Measurements from ENCODE around the gene GRAP.
"Not testable (repeated sequence)": the region's sequence is repeated elsewhere in the genome, so short reads cannot be mapped to it uniquely, and the experiment has no call there.

Gene GRAP

DNA sequence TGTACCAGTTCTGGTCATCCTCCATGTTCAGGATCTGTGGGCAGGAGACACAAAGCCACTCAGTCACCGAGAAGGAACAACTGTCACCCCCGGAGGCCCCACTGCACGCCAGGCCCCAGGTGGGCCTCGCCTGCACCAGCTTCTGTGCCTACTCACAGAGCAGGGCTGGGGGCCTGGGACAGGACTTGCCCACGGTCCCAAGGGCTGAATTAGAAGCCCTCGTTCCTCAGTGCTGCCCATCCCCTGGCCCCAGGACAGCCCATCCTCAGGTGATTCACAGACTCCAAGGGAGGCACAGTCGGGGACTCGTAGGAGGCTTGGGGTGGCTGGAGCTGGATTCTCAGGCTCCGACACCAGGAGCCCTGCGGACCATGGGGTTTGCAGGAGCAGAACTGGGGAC, 4.9 kb downstream of the GRAP start:
- DNase-seq = not testable (repeated sequence)

DNA sequence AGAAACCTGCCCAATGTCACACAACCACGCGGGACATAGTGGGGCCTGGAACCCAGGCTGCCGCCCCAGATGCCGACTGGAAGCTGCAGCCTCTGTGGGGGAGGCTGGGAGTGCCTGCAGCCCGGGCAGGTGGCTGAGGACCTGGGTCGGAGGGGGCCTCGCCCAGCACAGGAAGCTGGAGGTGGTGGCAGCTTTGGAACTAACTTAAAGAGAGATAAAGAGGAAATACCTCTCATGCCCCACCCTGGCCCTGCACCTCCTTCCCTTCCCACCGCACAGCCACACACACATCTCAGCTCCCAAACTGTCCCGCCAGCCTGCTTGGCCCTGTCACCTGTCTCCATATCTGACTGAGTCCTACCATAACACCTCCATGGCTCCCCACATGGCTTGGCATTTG, 6.4 kb downstream of the GRAP start:
- DNase-seq = not testable (repeated sequence)

GRCh38 chr17:19038730-19039129, 8.0 kb downstream of the GRAP start:
- not testable (repeated sequence) for DNase-seq

- DNase-seq = not testable (repeated sequence)
Observed at GRCh38 chr17:19038007-19038406, 8.8 kb downstream of the GRAP start.

GRCh38 chr17:19037547-19037946, 9.2 kb downstream of the GRAP start:
- not testable (repeated sequence) for DNase-seq

DNA sequence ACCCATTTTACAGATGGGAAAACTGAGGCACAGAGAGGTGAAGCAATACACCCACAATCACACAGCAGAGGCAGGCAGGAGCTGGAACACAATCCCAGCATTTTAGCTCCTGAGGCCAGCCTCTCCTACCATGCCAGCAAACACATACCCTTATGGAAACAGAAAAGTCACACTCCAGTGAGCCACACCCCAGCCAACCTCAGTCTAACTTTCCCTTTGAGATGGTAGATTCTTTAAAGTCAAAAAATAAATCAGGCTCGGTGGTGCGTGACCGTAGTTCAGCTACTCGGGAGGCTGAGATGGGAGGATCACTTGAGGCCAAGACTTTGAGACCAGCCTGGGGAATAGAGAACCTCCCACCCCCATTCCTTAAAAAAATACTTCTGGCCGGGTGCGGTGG, 10.6 kb downstream of the GRAP start:
- not testable (repeated sequence) for DNase-seq

- not testable (repeated sequence) for DNase-seq
Observed at GRCh38 chr17:19032377-19032988, 14.3 kb downstream of the GRAP start.

DNA sequence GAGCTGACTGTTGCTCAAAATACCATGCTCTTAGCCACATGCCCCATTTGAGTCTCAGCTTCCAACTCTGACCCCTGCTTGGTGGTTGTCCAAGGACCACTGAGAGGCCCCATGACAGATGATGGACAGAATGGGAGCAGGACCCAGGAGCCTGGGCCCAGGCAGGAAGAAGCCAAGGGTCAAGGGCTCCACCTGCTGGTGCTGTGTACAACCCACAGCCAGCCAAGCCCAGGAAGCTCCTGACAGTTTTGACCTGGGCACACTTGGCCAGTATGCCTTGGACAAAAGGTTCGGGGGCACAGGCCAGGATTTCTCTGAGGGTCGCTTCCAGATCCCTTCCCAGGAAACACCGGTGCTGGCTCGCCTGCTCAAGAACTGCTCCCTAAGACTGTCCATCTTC, 15.0 kb downstream of the GRAP start:
- peak; percentile 51 for DNase-seq

- not testable (repeated sequence) for DNase-seq
Observed at GRCh38 chr17:19030771-19031449, 15.8 kb downstream of the GRAP start.

- not testable (repeated sequence) for DNase-seq
Observed at GRCh38 chr17:19029740-19030139, 17.0 kb downstream of the GRAP start.

DNA sequence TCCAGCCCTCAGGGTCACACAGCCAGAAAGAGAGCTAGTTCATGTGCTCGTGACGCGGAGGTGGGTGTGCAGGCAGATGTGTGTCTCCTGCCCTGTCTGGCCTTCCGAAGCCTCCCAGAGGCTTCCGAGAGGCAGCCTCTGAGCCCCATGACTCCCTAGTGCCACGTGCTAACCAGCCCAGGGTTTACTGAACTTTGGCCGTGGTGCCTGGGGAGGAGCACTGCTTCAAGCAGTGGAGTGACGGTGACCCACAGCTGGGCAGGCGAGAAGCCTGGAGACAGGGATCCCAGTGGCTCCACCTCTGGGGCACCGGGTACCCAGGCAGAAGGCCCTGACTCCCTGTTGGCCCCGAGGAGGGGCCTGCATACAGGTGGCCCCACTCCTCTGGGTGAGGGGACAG, 18.1 kb downstream of the GRAP start:
- DNase-seq = not testable (repeated sequence)

GRCh38 chr17:19024101-19025078, 22.4 kb downstream of the GRAP start:
- no peak for DNase-seq

GRCh38 chr17:19023209-19023999, 23.4 kb downstream of the GRAP start:
- no peak for DNase-seq

GRCh38 chr17:19022747-19023146, 24.0 kb downstream of the GRAP start:
- DNase-seq = no peak

DNA sequence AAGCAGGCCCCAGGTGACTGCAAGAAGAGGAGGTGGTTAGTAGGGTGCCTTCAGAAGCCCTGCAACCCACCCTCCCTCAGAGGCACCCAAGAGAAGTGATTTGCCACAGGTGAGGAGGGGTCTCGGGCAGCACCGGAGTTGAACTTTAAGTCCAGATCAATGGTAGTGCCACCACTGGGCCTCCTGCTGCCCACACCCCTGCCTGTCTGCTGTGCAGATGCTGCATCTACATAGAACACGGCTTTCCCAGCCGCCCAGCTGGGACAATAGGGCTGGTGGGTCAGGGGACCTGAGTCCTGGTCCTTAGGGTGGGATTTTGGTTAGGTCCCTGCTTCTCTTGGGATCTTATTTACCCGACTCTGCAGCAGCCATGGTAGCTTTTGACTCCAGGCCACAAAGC, 24.6 kb downstream of the GRAP start:
- DNase-seq = no peak

- DNase-seq = peak; percentile 48
Observed at GRCh38 chr17:19021622-19022083, 25.1 kb downstream of the GRAP start.

GRCh38 chr17:19021011-19021621, 25.6 kb downstream of the GRAP start:
- DNase-seq = not testable (repeated sequence)

DNA sequence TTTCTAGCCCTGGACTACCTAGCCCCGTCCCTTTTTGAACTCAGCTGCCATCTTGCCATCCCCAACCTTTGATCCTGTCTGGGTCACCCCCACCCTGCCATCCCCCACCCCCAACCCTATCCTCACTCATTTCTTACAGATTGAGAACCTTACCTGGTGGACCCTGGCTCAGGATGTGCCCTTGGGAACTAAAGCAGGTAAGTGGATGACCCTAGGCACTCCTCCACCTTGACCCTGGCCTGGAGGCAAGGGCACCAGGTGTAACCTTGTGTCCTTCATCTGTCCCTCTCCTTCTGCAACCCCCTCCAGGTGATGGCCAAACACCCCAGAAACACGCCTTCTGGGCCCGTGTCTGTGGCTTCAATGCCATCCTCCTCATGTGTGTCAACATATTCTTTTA, 26.7 kb downstream of the GRAP start:
- DNase-seq = no peak

DNA sequence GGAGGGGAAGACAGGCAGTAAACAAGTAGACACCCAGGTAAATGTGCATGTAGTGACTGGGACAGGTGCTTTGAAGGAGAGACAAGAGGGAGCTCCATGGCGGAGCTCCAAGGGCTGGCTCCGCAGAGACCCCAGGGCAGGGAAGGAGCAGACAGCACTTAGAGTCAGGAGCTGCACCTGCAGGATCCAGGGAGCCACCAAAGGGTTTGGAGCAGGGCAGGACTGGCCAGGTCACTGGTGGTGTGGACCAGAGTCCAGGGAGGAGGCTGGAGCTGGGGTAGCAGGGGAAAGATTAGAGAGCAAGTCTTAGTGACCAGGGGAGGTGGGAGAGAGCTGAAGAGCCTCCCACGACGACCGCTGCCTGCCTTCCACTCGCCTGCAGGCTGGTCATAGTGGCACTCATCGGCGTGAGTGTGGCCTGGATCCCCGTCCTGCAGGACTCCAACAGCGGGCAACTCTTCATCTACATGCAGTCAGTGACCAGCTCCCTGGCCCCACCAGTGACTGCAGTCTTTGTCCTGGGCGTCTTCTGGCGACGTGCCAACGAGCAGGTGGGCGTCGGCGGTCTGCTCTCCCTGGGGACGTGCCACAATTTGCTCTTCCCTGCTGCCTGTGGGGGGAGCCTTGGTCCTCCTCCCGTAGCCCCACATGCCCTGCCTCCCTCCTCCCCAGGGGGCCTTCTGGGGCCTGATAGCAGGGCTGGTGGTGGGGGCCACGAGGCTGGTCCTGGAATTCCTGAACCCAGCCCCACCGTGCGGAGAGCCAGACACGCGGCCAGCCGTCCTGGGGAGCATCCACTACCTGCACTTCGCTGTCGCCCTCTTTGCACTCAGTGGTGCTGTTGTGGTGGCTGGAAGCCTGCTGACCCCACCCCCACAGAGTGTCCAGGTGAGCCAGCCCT, 27.5 kb downstream of the GRAP start:
- DNase-seq = no peak

- no peak for DNase-seq
Observed at GRCh38 chr17:19018600-19018950, 28.2 kb downstream of the GRAP start.
